HG02852 (cell line): Measurements from ENCODE around the gene NOXO1.

Experiments used
- ATAC-seq: cut with Tn5 transposase; IDR thresholded peaks from one replicate; pipeline ENCODE4 v1.9.1; 2021; ENCODE audit warnings: mild to moderate bottlenecking, moderate library complexity; ENCODE audit not compliant: unreplicated experiment

The NOXO1 gene

DNA sequence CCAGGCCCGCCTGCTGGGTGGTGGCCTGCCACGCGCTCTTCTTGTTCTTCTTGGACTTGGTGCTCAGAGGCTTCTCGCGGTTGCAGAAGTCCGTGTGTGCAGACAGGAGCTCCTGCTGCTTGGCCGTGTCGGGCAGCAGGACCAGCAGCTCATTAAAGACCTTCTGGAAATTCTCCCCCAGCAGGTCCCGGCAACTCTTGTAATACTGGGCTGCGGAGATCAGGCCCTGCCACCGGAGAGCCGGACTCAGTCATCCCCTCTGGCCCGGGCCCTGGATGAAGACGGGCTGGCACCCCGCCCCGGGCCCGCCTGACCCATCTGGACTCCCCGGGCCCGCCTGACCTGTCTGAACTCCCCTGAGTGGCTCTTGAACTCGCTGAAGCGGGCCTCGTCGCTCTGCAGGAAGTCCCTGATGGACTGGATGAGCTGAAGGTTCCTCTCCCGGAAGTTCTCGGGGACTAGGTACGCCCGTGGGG lies 17.1 kb upstream of the NOXO1 start:
- no peak for ATAC-seq

DNA sequence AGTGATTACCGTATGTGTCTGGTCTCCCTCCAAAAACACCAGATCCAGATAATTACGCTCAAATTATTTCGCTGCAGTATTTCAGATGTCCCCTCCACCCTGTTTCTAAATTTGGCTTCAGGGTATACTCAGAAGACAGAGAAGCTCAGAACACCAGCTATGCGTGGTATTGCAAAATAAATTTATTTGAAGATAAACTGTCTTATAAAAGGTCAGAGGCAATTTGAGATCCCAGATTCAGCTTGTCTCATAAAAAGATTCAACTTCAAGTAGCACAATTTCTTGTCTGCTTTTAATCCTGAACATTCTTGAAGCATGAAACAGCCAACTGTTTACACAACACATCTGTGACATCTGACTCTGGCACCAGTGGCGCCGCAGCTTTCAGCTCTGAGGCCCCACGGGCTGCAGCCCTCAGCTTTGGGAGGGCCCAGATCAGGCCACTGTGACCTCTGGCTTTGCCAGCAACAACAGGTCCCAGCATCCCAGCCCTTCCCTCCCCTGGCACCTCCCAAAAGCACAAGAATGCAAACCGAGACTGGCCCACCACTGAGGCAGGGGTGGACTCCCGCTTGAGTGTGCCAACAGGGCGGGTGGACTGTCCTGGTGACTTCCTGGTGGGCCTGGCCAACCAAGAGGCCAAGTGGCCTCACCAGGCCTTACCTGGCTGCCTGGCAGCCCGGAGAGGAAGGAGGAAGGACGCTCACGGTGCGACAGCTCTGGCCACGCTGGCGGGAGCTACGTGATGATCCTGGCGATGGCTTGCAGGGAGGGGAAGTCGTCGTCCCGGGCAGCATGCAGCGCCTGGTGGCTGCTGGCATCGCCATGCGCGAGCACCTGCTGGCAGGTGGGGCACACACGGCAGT lies 16.5 kb upstream of the NOXO1 start:
- ATAC-seq, result no peak

DNA sequence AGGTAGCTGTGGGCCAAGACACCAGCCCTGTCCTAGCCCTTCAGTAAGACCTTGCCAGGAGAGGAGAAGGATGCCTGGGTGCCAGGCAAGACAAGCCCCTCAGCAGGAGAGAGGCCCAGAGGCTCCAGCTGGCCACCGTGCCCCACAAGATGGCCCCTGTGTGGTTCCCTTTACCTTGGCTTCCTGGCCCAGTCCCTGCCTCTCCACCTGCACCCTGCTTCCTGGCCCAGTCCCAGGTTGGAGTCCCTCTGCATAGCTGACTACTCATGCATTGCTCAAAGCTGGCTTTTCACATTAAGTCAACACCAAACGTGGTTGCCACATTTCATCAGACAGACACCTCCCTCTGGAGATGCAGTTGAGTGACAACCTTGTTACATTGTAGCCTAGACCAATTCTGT lies 12.5 kb upstream of the NOXO1 start:
- no peak for ATAC-seq

DNA sequence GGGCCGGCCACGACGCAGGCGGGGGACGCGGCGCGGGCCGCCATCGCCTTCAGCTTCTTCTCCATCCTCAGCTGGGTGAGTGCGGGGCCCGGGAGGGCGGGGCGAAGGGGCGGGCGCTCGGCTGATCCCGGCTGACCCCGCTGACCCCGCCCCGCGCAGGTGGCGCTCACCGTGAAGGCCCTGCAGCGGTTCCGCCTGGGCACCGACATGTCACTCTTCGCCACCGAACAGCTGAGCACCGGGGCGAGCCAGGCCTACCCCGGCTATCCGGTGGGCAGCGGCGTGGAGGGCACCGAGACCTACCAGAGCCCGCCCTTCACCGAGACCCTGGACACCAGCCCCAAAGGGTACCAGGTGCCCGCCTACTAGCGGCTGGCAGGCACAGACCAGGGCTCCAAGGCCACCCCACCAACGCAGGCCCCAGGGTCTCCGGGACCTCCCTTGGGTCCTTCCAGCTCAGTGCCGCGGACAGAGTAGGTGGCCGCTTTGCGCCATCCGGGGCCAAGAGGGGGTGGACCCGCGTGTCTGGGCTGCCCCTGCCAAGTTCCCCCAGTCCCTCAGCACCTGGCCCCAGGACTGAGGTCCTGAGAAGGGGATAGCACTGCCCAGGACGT lies 11.5 kb upstream of the NOXO1 start:
- ATAC-seq, result no peak

DNA sequence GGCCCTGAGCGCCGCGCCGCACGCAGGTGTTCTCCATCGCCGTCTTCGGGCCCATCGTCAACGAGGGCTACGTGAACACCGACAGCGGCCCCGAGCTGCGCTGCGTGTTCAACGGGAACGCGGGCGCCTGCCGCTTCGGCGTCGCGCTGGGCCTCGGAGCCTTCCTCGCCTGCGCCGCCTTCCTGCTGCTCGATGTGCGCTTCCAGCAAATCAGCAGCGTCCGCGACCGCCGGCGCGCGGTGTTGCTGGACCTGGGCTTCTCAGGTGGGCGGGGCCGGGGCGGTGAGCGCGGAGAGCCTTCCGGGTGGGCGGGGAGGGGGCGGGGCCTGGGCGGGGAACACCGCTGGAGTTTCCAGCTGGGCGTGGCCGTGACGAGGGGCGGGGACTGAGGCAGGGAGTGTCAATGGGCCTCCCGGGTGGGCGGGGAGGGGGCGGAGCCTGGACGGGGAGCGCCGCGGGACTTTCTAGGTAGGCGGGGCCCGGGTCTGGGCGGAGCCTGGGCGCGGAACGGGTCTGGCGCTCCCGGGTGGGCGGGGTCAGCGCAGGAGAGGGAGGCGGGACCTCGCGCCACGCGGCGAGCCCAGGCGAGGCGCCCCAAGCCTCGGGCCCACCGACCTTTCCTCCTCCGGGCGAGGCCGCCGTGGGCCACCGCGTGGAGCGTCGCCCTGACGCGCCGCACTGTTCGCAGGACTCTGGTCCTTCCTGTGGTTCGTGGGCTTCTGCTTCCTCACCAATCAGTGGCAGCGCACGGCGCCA lies 10.9 kb upstream of the NOXO1 start:
- ATAC-seq, result peak; percentile 46

DNA sequence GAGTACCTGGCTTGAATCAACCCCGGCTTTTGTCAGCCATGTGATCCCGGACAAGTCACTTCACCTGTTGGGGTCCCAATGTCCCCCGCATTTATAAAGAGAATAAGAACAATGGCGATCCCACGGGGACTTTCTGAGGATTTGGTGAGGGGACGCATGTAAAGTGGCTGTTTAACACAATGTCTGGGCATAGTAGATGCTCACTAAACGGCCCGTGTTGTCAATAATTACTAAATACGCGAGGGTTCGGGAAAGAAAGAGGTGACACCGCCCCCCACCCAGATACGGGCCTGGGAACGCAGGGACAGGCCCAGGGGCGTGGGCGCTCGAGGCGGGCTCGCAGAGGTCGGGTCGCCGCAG lies 10.3 kb upstream of the NOXO1 start:
- no peak for ATAC-seq

DNA sequence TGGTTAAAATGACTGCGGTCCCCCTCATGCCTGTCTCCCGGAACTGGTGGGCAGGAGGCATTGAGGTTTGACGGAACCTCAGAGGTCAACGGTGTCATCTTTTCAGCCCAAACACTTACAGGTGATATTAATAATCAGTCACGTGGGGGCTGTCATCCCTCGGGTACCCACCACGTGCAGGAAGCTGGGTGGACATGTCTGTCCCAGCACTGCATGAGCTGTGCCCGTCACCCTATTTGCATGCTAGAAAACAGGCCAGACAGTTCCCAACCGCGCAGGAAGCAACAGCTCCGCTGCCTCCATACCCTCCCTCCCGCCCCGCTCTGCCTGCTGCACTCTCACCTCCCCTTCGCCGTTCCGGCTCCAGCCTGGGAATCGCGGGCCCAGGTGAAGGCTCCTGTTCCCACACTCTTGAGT lies 9.9 kb upstream of the NOXO1 start:
- no peak for ATAC-seq

DNA sequence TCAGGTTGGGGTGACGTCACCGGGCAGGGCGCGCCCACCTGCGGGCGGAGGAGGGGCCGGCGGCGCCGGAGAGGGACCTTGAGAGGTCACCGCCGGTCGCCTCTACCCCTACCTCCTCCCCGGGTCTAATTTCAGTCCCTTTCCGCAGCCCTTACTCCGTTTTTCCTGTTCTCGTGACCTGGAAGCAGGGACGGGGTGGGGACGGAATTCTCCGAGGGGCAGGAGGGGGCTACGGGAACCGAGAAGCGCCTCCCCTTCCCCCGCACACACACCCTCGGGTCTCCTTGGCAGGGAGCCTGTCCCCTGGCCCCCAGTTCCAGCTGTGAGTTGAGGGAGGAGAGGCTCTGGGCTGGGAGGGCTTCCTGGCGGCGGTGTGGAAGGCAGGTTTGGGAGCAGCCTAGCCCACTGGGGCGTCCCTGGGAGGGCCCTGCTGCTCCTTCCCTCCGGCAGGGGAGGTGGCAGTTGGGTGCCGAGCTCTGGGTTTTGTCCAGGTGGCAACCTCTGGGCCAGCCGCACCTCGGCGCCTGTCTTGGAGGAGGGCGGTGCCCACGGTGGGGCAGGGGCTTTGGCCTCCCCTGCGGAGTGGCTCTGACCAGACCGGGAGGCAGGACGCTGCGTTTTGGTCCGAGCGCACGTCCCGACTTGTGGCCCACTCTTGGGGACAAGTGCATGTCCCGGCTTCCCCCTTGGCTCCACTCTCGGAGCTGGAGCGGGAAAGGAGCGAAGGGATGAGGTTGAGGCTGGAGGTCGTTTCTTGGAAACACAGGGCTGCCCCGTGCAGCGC lies 9.3 kb upstream of the NOXO1 start:
- ATAC-seq, result no peak

DNA sequence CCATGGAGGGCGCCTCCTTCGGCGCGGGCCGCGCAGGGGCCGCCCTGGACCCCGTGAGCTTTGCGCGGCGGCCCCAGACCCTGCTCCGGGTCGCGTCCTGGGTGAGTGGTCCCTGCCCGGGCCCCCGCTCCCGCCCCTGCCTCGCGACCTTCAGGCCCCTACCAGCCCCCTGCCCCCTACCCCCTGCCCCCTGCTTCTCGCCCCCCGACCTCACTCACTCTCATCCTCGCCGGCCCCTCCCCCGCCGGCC lies 8.8 kb upstream of the NOXO1 start:
- ATAC-seq, result no peak

DNA sequence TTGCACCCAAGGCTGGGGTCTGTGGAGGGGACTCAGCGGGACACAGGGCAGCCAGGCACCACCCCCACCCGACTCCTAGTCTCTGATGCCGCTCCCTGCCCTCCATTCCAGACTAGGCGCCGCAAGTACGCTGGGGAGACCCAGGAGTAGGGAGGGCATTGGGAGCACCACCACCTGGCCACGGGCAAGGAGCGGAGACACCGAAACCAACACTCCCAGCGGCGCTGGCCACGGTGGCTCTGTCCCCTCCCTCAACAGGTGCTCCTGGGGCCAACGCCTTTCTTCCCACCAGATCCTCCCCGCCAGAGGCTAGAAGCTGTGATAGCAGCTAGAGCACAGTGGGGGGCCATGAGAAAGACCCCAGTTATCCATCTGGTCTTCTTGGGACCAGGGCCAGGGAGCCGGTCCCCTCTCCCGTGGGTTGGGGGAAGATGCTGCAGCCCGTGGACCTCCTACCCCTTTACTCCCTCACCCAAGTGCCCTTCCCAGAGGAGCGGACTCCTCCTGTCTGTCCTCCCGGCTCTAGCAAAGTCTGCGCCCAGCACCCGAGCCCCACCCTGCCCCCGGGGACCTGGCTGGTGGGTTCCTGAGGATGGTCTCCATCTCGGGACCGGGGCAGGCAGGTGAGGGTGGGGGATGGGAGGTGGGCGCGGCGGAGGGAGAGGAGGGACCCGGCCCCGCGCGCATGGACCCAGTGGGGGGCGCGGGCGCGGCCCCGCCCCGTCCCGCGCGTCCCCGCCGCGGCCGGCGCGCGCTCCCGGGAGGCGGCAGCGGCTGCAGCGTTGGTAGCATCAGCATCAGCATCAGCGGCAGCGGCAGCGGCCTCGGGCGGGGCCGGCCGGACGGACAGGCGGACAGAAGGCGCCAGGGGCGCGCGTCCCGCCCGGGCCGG lies 8.2 kb upstream of the NOXO1 start, which contains the start of gene SYNGR3:
Gene SYNGR3 (plus strand): TSS at position 762 of the 892 bp plus-strand sequence. CDS start 133 bp downstream, outside the sequence.
- no peak for ATAC-seq

DNA sequence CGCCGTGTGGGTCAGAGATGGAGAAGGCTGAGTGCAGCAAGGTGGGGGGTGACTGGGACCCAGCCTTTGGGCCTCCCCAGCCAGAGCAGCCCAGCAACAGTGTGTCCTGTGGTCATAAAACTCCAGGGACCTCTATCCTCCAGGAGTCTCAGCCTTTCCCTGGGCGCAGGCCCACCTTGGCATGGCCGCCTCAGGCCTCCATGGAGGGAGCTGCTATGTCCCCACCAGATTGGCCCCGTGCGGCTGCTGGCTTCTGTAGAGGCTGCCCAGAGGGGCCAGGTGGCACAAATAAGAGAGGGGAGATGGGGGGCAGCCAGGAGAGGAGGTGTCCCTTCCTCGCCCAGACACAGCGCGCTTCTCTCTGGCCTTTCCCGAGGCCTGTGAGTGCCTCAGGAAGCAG lies 5.9 kb upstream of the NOXO1 start:
- ATAC-seq, result no peak

DNA sequence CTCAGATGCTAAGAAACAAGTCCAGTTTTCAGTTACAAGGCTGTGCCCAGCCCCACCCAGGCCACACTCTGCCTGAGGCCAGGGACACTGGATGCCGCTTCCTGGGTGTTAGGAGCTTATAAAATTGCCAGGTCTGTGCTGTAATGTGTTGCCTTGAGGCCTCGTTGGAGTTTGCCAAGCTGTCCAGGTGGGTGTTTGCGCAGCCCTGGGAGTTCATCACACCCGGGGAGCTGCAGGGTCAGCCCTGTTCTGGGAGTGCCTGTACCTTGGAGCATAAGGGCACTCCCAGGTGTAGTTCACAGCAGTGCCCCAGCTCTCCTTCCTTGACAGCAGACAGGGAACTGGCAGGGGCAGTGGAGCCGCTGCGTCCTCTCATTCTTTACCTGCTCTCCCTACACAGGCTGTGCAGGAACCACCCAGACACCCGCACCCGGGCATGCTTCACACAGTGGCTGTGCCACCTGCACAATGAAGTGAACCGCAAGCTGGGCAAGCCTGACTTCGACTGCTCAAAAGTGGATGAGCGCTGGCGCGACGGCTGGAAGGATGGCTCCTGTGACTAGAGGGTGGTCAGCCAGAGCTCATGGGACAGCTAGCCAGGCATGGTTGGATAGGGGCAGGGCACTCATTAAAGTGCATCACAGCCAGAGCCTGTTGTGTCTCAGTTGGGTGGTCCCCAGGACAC lies 4.3 kb upstream of the NOXO1 start:
- ATAC-seq, result no peak

DNA sequence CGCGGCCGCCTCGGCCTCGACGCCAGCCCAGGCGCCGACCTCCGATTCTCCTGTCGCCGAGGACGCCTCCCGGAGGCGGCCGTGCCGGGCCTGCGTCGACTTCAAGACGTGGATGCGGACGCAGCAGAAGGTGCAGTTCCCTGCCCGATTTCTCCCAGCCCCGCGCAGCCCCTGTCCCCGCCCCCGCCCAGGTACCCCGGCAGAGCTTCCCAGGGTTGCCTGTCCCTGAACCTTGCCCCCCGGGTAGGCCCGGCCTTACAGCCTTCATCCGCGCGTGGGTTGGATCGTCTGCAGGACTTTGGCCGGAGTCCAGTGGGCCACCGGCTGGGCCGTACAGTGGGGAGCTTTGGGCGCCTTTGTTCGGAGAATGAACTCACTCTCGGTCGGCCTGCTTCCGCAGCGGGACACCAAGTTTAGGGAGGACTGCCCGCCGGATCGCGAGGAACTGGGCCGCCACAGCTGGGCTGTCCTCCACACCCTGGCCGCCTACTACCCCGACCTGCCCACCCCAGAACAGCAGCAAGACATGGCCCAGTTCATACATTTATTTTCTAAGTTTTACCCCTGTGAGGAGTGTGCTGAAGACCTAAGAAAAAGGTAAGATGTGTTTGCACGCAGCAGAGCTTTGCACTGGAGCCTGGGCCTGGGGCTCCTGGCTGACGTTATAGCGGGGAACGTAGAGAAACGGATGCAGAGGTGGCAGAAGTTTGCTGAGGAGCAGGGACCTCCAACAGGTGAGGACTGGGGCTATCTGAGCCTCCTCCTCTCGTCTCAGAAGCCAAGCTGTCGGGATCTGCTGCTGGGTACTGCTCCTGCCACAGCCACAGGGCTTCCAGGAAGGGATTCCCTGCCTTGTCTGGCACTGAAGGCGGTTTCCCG lies 3.3 kb upstream of the NOXO1 start:
- no peak for ATAC-seq

DNA sequence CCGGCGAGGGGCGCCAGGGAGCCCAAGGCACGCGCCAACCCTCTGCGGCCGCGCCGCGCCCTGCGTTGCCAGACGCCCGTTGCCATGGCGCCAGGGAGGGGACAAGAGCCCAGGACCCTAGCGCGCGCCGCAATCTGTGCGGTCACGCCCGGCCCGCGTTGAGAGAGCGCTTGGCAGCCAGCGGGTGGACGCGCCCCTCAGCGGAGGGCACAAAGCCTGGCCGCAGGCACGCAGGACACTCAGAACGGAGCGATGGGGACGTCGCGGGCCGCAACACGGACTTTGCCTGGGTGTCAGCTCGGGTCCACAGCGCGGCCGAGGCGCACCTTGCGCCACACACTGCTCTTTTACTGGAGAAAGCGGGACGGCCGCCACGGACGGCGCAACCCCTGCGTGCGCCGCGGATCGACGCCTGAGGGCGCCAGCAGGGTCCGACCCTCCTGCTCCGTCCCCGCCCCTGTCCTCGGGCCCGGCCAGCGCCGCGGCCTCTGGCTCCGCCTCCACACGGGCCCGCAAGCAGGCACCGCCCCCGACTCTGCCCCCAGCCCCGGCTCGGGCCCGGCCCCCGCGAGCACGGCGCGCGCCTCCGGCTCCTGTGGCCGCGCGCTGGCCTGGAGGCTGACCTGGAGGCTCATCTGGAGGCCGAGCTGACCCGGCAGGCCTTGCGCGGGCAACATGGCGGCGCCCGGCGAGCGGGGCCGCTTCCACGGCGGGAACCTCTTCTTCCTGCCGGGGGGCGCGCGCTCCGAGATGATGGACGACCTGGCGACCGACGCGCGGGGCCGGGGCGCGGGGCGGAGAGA lies 2.5 kb upstream of the NOXO1 start, which contains the start of gene GFER:
Gene GFER (plus strand): TSS at position 650 of the 803 bp plus-strand sequence. CDS start 26 bp downstream, at position 676.
- peak; percentile 62 for ATAC-seq

DNA sequence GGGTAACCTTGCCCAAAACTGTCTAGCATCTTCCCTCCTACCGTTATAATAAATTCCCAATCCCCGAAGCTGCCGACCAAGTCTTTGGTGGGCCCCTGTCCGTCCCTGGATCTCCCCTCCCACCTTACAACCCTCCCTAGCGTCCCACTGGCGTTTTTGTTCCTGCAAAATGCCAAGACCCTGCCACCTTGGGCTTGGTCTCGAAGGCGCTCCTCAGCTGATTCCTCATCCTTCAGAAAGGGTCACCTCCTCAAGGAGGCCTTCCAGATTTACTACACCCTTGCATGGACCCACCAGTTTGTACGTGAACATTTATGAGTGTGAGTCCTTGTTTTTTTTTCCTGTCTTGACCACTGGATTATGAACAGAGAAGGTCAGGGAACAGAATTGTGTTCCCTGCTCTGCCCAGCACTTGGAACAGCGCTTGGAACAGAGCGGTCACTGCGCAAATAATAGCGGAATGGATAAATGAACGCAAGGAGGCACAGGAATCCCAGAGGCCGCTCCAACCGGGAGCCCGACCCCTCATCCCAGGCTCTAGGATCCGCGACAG lies 1.8 kb upstream of the NOXO1 start:
- no peak for ATAC-seq

DNA sequence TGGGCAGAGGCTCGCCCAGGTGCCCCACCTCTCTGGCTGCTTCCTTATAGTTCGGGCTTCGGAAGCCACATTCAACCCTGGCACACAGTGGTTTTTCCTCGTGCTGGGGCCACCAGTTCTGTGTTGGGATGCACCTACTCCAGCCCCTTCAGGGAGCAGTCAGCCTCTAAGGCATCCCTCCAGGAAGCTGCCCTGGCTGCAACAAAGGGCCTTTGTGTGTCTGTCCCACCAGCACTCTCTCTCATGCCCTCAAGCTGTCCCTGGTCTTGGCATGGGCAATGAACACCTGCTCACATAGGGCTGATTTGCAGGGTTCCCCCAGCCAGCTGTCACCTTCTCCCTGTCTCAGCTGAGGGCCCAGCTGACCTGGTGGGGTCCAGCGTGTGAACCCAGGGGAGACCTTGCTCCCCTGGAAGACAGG lies 754 bp upstream of the NOXO1 start:
- ATAC-seq, result no peak

DNA sequence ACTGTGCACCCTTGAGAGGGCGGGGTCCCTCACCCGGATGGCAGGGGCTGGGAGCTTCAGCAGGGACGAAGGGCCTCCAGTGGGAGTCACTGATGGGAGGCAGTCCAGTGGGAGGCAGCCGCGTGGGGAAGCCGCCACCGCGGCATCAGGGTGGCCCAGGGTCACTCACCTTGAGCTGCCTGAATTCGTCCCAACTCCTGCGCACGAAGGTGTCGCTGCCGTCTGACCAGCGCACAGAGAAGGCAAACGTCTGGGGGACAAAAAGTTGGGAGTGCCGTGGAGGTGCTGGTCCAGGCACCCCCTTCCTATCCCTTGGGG lies 540 bp downstream of the NOXO1 start:
- no peak for ATAC-seq
